H1 (cell line): ENCODE data around the gene LRRC15.

ENCODE experiments used
- CHD2 ChIP-seq: IDR thresholded peaks from 2 replicates; pipeline ENCODE4 v1.6.1; 2012; ENCODE audit warnings: low read length, improper control_type of control experiment
- EZH2 ChIP-seq: fragments of 200-600 bp; sonication (generic); IDR thresholded peaks from 2 replicates; pipeline ENCODE4 v1.7.1; 2012; ENCODE audit warnings: low read depth, mild to moderate bottlenecking, moderate library complexity, low read length, inconsistent platforms; ENCODE audit not compliant: severe bottlenecking
- NRF1 ChIP-seq: IDR thresholded peaks from 2 replicates; pipeline ENCODE4 v1.6.1; 2011; ENCODE audit warnings: mild to moderate bottlenecking, low read depth, low read length, improper control_type of control experiment

DNA sequence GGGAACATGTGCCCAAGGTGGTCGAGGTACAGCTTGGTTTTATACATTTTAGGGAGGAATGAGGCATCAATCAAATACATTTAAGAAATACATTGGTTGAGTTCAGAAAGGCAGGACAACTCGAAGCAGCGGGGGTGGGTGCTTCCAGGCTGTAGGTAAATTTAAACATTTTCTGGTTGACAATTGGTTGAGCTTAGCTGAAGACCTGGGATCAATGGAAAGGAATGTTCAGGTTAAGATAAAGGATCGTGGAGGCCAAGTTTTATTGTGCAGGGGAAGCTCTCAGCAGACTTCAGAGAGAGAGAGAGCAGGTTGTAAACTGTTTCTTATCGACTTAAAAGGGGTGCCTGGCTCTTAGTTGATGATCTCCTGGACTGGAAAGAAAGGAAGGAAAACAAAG lies 29.7 kb downstream of the LRRC15 start:
- no peak for TF ChIP-seq NRF1
- no peak for TF ChIP-seq CHD2
- no peak for TF ChIP-seq EZH2
